ENCODE results near the gene TOB1. TPM values are rescaled to one million over a fixed set of nuclear protein-coding genes. Genes with fewer than 3 reads are reported as not detected.
A peak's percentile ranks its signal among the peaks of the same experiment; 100 is the strongest.

TOB1 gene
- total RNA-seq, 1 donor from 2014 or later = 41.7 TPM

DNA sequence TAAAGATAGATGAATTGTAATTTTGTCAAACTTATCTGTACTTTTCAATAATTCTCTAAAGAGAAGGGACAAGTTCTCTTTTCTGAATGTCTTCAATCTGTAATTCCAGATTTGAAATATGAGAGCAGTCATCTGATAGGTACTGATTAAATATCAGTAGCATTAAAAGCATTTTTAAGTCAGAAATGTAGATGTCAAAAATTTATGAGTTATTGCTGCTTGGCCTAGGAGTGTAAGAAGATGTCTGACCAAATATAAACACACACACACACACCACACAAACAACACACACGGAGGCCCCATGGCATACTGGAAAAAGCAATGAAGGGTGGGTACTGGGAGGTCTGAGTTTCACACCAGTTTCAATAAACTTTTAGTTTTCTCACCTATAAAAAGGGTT lies 2.4 kb upstream of the TOB1 start:
- H3K9me3 ChIP-seq = no peaks in the 10 kb centered on the region
- no peaks in the 10 kb centered on the region for H3K36me3 ChIP-seq
- intact Hi-C loops (cut with DNase I) = loop anchor here (5.0 kb wide), 1 partner anchor 284 kb away; the partner anchor contains the start of gene NME1
- H3K4me1 ChIP-seq = peaks cover 0 to 29% of the 10 kb centered on the region in 2 donors
- TF ChIP-seq, protein P1, sequence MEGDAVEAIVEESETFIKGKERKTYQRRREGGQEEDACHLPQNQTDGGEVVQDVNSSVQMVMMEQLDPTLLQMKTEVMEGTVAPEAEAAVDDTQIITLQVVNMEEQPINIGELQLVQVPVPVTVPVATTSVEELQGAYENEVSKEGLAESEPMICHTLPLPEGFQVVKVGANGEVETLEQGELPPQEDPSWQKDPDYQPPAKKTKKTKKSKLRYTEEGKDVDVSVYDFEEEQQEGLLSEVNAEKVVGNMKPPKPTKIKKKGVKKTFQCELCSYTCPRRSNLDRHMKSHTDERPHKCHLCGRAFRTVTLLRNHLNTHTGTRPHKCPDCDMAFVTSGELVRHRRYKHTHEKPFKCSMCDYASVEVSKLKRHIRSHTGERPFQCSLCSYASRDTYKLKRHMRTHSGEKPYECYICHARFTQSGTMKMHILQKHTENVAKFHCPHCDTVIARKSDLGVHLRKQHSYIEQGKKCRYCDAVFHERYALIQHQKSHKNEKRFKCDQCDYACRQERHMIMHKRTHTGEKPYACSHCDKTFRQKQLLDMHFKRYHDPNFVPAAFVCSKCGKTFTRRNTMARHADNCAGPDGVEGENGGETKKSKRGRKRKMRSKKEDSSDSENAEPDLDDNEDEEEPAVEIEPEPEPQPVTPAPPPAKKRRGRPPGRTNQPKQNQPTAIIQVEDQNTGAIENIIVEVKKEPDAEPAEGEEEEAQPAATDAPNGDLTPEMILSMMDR (IDR thresholded peaks at IDR 0.05) = no peak
- no peak for DNase-seq (ENCODE audit: low spot score in 2 of 2)
- no peaks in the 10 kb centered on the region for H3K27me3 ChIP-seq
- H3K4me3 ChIP-seq = peak overlapping the region; percentile 76 to 85
- H3K27ac ChIP-seq = peak overlapping the region; percentile 98 to 100

DNA sequence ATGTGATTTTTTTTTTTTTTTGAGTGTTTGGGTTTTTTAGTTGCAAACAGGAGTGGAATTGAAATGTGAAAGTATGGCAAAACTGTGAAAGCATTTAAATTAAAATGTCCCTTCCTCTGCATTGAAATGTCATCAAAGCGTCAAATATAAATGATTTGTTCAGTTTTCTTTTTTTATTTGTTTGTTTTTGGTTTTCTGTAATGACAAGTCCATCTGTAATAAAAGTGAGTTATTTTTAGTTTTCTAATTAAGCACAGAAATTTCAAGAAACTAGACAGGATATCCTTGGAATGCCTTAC lies 1.9 kb upstream of the TOB1 start:
- TF ChIP-seq, protein P1 (IDR thresholded peaks at IDR 0.05) = no peak
- Histone ChIP-seq H3K4me1 (peaks cover 0 to 28% of the 10 kb centered on the region in 2 donors), H3K27ac (peak overlapping the region; percentile 98 to 100), H3K36me3 (no peaks in the 10 kb centered on the region), H3K27me3 (no peaks in the 10 kb centered on the region), H3K9me3 (no peaks in the 10 kb centered on the region), H3K4me3 (peak overlapping the region; percentile 76 to 85)
- no peak for DNase-seq (ENCODE audit: low spot score in 2 of 2)
- intact Hi-C loops (cut with DNase I) = loop anchor here (5.0 kb wide), 1 partner anchor 284 kb away; the partner anchor contains the start of gene NME1

DNA sequence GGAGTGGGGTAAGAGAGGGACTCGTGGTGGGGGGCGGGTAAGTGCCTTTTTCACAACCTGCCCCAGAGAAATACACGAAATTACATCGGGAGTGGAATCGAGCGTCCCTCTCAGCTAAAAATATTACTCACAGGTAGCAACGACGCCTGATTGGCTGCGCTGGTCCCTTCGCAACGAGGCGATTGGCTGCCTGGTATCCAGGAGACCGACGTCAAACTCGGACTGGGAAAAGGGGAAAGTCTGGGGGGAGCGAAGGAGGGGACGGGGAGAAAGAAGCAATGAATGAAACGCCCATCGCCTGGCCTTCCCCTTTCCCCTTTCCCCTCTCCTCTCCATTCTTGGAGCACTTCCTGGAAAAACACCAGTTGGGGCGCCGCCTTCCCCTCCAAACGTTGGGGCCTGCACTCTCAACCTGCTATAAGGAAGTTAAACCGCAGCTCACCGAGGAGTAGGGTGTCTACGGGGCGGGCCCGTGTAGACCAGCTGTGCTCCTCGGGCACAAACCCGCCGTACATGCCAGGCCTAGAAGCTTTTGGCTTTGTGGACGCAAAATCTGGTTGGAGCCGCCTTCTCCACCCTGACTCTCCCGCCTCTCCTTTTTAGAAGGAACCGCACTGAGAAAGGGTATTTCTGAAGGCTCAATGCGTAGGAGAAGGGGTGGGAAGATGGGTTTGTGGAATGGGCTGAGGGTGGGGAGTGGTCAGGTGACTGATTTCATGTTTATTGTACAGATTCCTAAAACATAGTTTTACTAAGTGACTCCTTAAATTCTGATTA lies 1.4 kb upstream of the TOB1 start:
- intact Hi-C loops (cut with DNase I) = loop anchor here (1.0 to 5.0 kb wide), 4 partner anchors 37 to 285 kb away; partner anchors contain the start of genes NME1 and SPAG9
- peaks cover 0 to 26% of the 10 kb centered on the region in 2 donors for H3K4me1 ChIP-seq
- no peaks in the 10 kb centered on the region for H3K36me3 ChIP-seq
- peak; percentile 91 to 99 for DNase-seq (ENCODE audit: low spot score in 2 of 2)
- TF ChIP-seq, protein P1 (IDR thresholded peaks at IDR 0.05) = no peak
- no peaks in the 10 kb centered on the region for H3K9me3 ChIP-seq
- no peaks in the 10 kb centered on the region for H3K27me3 ChIP-seq
- H3K27ac ChIP-seq = peak overlapping the region; percentile 98 to 100
- H3K4me3 ChIP-seq = peak overlapping the region; percentile 76 to 85

DNA sequence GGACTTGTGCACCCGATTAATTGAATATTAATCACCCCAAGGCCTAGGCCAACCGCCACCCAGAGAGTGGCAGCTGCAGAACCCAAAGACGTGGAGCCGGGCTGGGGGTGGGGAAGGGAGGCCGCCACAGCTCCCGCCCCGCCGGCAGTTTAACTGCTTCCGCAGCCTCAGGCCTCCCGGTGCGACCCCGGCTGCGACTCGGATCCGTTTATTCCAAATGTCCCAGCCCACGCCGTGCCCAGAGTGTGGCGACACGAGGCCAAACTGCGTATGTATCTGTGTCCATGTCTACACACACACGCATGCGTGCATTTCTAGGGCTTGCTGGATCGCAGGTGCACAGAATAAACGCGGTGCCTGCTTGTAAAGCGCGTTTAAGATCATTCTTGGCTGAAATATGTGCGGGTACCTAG lies 802 bp upstream of the TOB1 start:
- intact Hi-C loops (cut with DNase I) = loop anchor here (1.0 to 5.0 kb wide), 5 partner anchors 37 to 285 kb away; partner anchors contain the start of genes NME1 and SPAG9

DNA sequence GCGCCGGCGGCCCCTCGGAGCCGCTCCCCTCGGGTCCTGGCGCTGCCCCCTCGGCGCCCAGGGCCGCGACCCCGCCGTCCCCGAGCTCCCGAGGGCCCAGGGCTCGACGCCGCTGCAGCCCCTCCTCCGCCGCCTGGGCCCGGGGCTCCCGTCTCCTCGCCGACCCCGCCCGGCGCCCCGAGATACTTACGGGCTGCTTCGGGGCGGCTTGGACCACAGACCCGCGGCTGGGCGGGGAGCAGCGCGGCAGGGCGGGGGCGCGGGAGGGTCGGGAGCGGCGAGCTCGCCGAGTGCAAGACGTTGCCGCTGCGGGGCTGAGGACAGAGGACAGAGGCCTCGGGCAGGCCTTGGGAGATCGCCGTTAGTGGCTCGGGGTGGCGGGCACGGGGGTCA lies 290 bp downstream of the TOB1 start:
- Histone ChIP-seq H3K27ac (peak overlapping the region; percentile 95 to 99), H3K4me1 (peaks cover 0 to 22% of the 10 kb centered on the region in 2 donors), H3K4me3 (peak overlapping the region; percentile 98 to 99), H3K36me3 (peaks cover 5 to 8% of the 10 kb centered on the region in 2 donors), H3K27me3 (no peaks in the 10 kb centered on the region), H3K9me3 (no peaks in the 10 kb centered on the region)
- intact Hi-C loops (cut with DNase I) = loop anchor here (1.0 to 5.0 kb wide), 4 partner anchors 53 to 286 kb away; partner anchors contain the start of genes NME1 and SPAG9
- TF ChIP-seq, protein P1 (IDR thresholded peaks at IDR 0.05) = no peak
- DNase-seq (ENCODE audit: low spot score in 2 of 2) = no peak

More for the DNA sequence above, 802 bp upstream of the TOB1 start:
- peak overlapping the region; percentile 76 to 85 for H3K4me3 ChIP-seq
- H3K9me3 ChIP-seq = no peaks in the 10 kb centered on the region
- TF ChIP-seq, protein P1 (IDR thresholded peaks at IDR 0.05) = no peak
- H3K27ac ChIP-seq = peak overlapping the region; percentile 98 to 100
- DNase-seq (ENCODE audit: low spot score in 2 of 2) = peak; percentile 33 to 87
- peaks cover 0 to 23% of the 10 kb centered on the region in 2 donors for H3K4me1 ChIP-seq
- H3K36me3 ChIP-seq = peaks cover under 1% of the 10 kb centered on the region in 2 donors
- no peaks in the 10 kb centered on the region for H3K27me3 ChIP-seq
